H1 (cell line): ENCODE data around the gene NFIC. TPM values are rescaled to one million over a fixed set of nuclear protein-coding genes. Genes with fewer than 3 reads are reported as not detected.

Source experiments
- CTCF ChIA-PET: fragments of 300-600 bp; sonication (Branson Sonifier 250); formaldehyde crosslinking; loops from one replicate; lab custom pipeline; 2021; ENCODE audit not compliant: partially characterized antibody; lab: Charles Lee
- POLR2A ChIA-PET: fragments of 300-600 bp; sonication (Branson Sonifier 250); formaldehyde crosslinking; loops from one replicate; lab custom pipeline; 2021; ENCODE audit warnings: inconsistent platforms; ENCODE audit not compliant: partially characterized antibody; lab: Charles Lee
- DNase-seq, 2 experiments: peaks; one replicate each; pipeline versions ENCODE4 v3.0.0 to v3.0.0-alpha.2; 2010 to 2022; ENCODE audit warnings: low spot score in 2 of 2, low read depth in 1 of 2, mixed read lengths in 1 of 2
- FAIRE-seq: peaks from 2 replicates; lab custom pipeline; 2011; peaks lifted over from hg19 to GRCh38; lab: Jason Lieb, UNC
- H2AFZ ChIP-seq: 2 replicates; pipeline ENCODE4 v1.8.1; 2012; ENCODE audit warnings: low read length, inconsistent platforms
- H2AK5ac ChIP-seq: 2 replicates; pipeline ENCODE4 v1.6.1; 2013; ENCODE audit warnings: low read depth, low read length
- H2BK120ac ChIP-seq: replicated peaks from 2 replicates; pipeline ENCODE3; 2013; ENCODE audit warnings: low read depth, low read length, inconsistent platforms
- H2BK12ac ChIP-seq: 2 replicates; pipeline ENCODE4 v1.6.1; 2013; ENCODE audit warnings: low read depth, low read length
- H2BK15ac ChIP-seq: 2 replicates; pipeline ENCODE4 v1.6.1; 2013; ENCODE audit warnings: low read length
- H2BK20ac ChIP-seq: 2 replicates; pipeline ENCODE4 v1.6.1; 2013; ENCODE audit warnings: low read length
- H2BK5ac ChIP-seq: 2 replicates; pipeline ENCODE4 v1.6.1; 2013; ENCODE audit warnings: low read depth, low read length
- H3K14ac ChIP-seq: 2 replicates; pipeline ENCODE4 v1.6.1; 2013; ENCODE audit warnings: inconsistent platforms; ENCODE audit not compliant: insufficient read length
- H3K18ac ChIP-seq: 2 replicates; pipeline ENCODE4 v1.6.1; 2013; ENCODE audit warnings: low read length; ENCODE audit errors: extremely low read depth
- H3K23ac ChIP-seq: 2 replicates; pipeline ENCODE4 v1.6.1; 2013; ENCODE audit warnings: inconsistent platforms; ENCODE audit not compliant: insufficient read length
- H3K23me2 ChIP-seq: 2 replicates; pipeline ENCODE4 v1.6.1; 2013; ENCODE audit warnings: low read depth, low read length
- H3K27ac ChIP-seq: 2 replicates; pipeline ENCODE4 v1.6.1; 2011; ENCODE audit warnings: low read depth, low read length, inconsistent platforms
- H3K27me3 ChIP-seq, 4 experiments: replicated peaks in 1 of 4; 1 replicate in 1 of 4; 2 replicates in 3 of 4; pipeline versions ENCODE4 v1.6.1 to v1.8.1; 2011 to 2013; ENCODE audit warnings: low read length in 3 of 4, mild to moderate bottlenecking in 3 of 4, inconsistent platforms in 2 of 4, mixed read lengths in 2 of 4, moderate library complexity in 1 of 4; ENCODE audit not compliant: control insufficient read depth in 3 of 4, insufficient read depth in 3 of 4; ENCODE audit errors: extremely low read depth in 1 of 4
- H3K36me3 ChIP-seq, 4 experiments: 2 replicates each; pipeline versions ENCODE4 v1.6.1 to v1.8.1; 2011 to 2013; ENCODE audit warnings: mild to moderate bottlenecking in 4 of 4, low read length in 3 of 4, moderate library complexity in 2 of 4, control low read depth in 1 of 4, inconsistent platforms in 1 of 4; ENCODE audit not compliant: insufficient read depth in 4 of 4, control insufficient read depth in 2 of 4
- H3K4ac ChIP-seq: replicated peaks from 2 replicates; pipeline ENCODE3; 2013; ENCODE audit warnings: low read length, low read depth, mixed read lengths, inconsistent platforms; ENCODE audit not compliant: insufficient read length
- H3K4me1 ChIP-seq, 4 experiments: replicated peaks in 1 of 4; 1 replicate in 1 of 4; 2 replicates in 3 of 4; pipeline versions ENCODE4 v1.6.1 to v1.8.1; 2011 to 2013; ENCODE audit warnings: low read length in 3 of 4, inconsistent platforms in 2 of 4, mixed read lengths in 1 of 4; ENCODE audit not compliant: insufficient read depth in 4 of 4, control insufficient read depth in 3 of 4
- H3K4me2 ChIP-seq, 2 experiments: 2 replicates each; pipeline versions ENCODE4 v1.6.1 to v1.8.1; 2011 to 2013; ENCODE audit warnings: low read depth in 2 of 2, low read length in 2 of 2, control low read depth in 1 of 2, inconsistent platforms in 1 of 2, mild to moderate bottlenecking in 1 of 2; ENCODE audit not compliant: insufficient read depth in 1 of 2
- H3K4me3 ChIP-seq, 4 experiments: fragments of 200-600, 300-600 bp in 1 of 4; sonication (generic), shearing (Covaris generic), sonication (Bioruptor Twin) in 1 of 4; 2 replicates each; pipeline versions ENCODE4 v1.5.1 to v1.8.1; 2011 to 2016; ENCODE audit warnings: low read length in 4 of 4, low read depth in 3 of 4, control low read depth in 2 of 4, inconsistent platforms in 2 of 4, mild to moderate bottlenecking in 2 of 4, mixed read lengths in 1 of 4, moderate library complexity in 1 of 4; ENCODE audit not compliant: insufficient read depth in 2 of 4; ENCODE audit errors: extremely low read depth in 1 of 4
- H3K56ac ChIP-seq: replicated peaks from 2 replicates; pipeline ENCODE3; 2013; ENCODE audit warnings: low read depth, mild to moderate bottlenecking, mixed read lengths, low read length, inconsistent platforms; ENCODE audit not compliant: insufficient read length
- H3K79me1 ChIP-seq: 2 replicates; pipeline ENCODE4 v1.6.1; 2013; ENCODE audit warnings: low read depth, low read length, control low read depth
- H3K79me2 ChIP-seq, 2 experiments: 2 replicates each; pipeline versions ENCODE4 v1.6.1 to v1.8.1; 2012 to 2013; ENCODE audit warnings: low read length in 2 of 2, mild to moderate bottlenecking in 2 of 2, inconsistent platforms in 1 of 2; ENCODE audit not compliant: insufficient read depth in 2 of 2, control insufficient read depth in 1 of 2
- H3K9ac ChIP-seq, 4 experiments: replicated peaks in 1 of 4; 1 replicate in 1 of 4; 2 replicates in 3 of 4; pipeline versions ENCODE4 v1.6.1 to v1.8.1; 2011 to 2013; ENCODE audit warnings: low read depth in 3 of 4, low read length in 3 of 4, control low read depth in 2 of 4, mild to moderate bottlenecking in 2 of 4, moderate library complexity in 2 of 4, inconsistent platforms in 1 of 4; ENCODE audit errors: extremely low read depth in 1 of 4
- H3K9me3 ChIP-seq, 2 experiments: 2 replicates each; pipeline versions ENCODE4 v1.6.1 to v1.8.1; 2012 to 2013; ENCODE audit warnings: mild to moderate bottlenecking in 2 of 2, moderate library complexity in 2 of 2, control low read depth in 1 of 2, inconsistent platforms in 1 of 2, low read depth in 1 of 2, low read length in 1 of 2, mixed read lengths in 1 of 2; ENCODE audit not compliant: insufficient read depth in 2 of 2
- H4K20me1 ChIP-seq, 2 experiments: replicated peaks in 1 of 2; 2 replicates each; pipeline versions ENCODE3 to v1.8.1; 2011 to 2013; ENCODE audit warnings: inconsistent platforms in 2 of 2, low read length in 2 of 2, mild to moderate bottlenecking in 1 of 2; ENCODE audit not compliant: insufficient read depth in 2 of 2, control insufficient read depth in 1 of 2
- H4K5ac ChIP-seq: 2 replicates; pipeline ENCODE4 v1.6.1; 2013; ENCODE audit warnings: low read length, low read depth, mixed read lengths, inconsistent platforms; ENCODE audit not compliant: insufficient read length
- H4K8ac ChIP-seq: 2 replicates; pipeline ENCODE4 v1.8.0; 2013; ENCODE audit warnings: mild to moderate bottlenecking, moderate library complexity, low read length, inconsistent platforms; ENCODE audit not compliant: insufficient read depth; ENCODE audit errors: extremely low read depth
- H4K91ac ChIP-seq: replicated peaks from 2 replicates; pipeline ENCODE3; 2013; ENCODE audit warnings: low read length, mixed read lengths, inconsistent platforms; ENCODE audit not compliant: insufficient read length
- ASH2L ChIP-seq: fragments of 200-600, 300-600 bp; sonication (generic); IDR thresholded peaks from one replicate; pipeline ENCODE4 v1.7.1; 2017; ENCODE audit warnings: low read length
- CBX8 ChIP-seq: fragments of 300-800, 300-1000 bp; sonication (generic); IDR thresholded peaks from 2 replicates; pipeline ENCODE4 v1.7.1; 2016; ENCODE audit warnings: low read depth, low read length, borderline replicate concordance
- EZH2 ChIP-seq: fragments of 200-600 bp; sonication (generic); IDR thresholded peaks from 2 replicates; pipeline ENCODE4 v1.7.1; 2012; ENCODE audit warnings: low read depth, mild to moderate bottlenecking, moderate library complexity, low read length, inconsistent platforms; ENCODE audit not compliant: severe bottlenecking
- RBBP5 ChIP-seq: IDR thresholded peaks from 2 replicates; pipeline ENCODE4 v1.7.1; 2012; ENCODE audit warnings: low read depth, mild to moderate bottlenecking, inconsistent platforms, low read length, moderate library complexity, borderline replicate concordance
- RFX5 ChIP-seq: IDR thresholded peaks from 2 replicates; pipeline ENCODE4 v1.6.1; 2011; ENCODE audit warnings: low read depth, low read length, improper control_type of control experiment, borderline replicate concordance
- RNF2 ChIP-seq: fragments of 200-900, 300-1000 bp; sonication (generic); IDR thresholded peaks from 2 replicates; pipeline ENCODE4 v1.7.1; 2016; ENCODE audit warnings: borderline replicate concordance, low read depth, mild to moderate bottlenecking, antibody characterized with exemption, low read length; ENCODE audit not compliant: poor library complexity, severe bottlenecking; ENCODE audit errors: missing control alignments
- YY1 ChIP-seq: IDR thresholded peaks from 2 replicates; pipeline ENCODE4 v1.6.1; 2011; ENCODE audit warnings: low read depth, mild to moderate bottlenecking, low read length
- WGBS, 2 experiments: shearing (Covaris generic) in 1 of 2; methylation state at CpG; one replicate each; pipeline versions ENCODE4 v1.1.6 to v1.1.7; 2013 to 2015; ENCODE audit warnings: low lambda C conversion rate in 2 of 2, mixed read lengths in 2 of 2, inconsistent platforms in 1 of 2, low coverage in 1 of 2, missing lambda C conversion rate in 1 of 2; ENCODE audit not compliant: insufficient replicate concordance in 2 of 2, insufficient coverage in 1 of 2, insufficient read length in 1 of 2; ENCODE audit errors: extremely low coverage in 1 of 2, missing lambda C conversion rate in 1 of 2; 5-methylcytosine and 5-hydroxymethylcytosine counted together
- polyA plus RNA-seq, 7 experiments: library from polyadenylated mRNA; depleted of rRNA in 3 of 7; stranded (reverse) in 5 of 7; unstranded in 2 of 7; fragments of >200 nt in 5 of 7; fragments of 200-250 nt in 2 of 7; gene quantifications; 1 replicate in 5 of 7; 2 replicates in 1 of 7; 4 replicates in 1 of 7; pipeline versions ENCODE4 v1.2.1 to v1.2.3, GENCODE V29; 2011 to 2013; ENCODE audit warnings: missing spikeins in 2 of 7, mixed read lengths in 2 of 7
- total RNA-seq: library from RNA; stranded (reverse); fragmentation: NEBNext Ultra II Directional; extraction: Animal tissue kit (Norgen Biotek cat#: 25700); gene quantifications from 2 replicates; pipeline ENCODE4 v1.2.1, GENCODE V29; 2021

The NFIC gene
- total and polyA plus RNA-seq, 2 of the 8 experiments (the other 6 are each of a cell fraction or from before 2014, with no cell fraction given) = 0.56 to 3.2 TPM

- no peaks in the 10 kb centered on the region for H3K79me1 ChIP-seq
- H3K23me2 ChIP-seq = no peaks in the 10 kb centered on the region
- H3K4ac ChIP-seq = no peak overlapping the region
- no peak overlapping the region for H2BK20ac ChIP-seq
- H4K5ac ChIP-seq = no peak overlapping the region
- H3K27ac ChIP-seq = no peak overlapping the region
- no peak for DNase-seq
- H3K14ac ChIP-seq = no peak overlapping the region
- WGBS, 2 experiments = 79% methylated on average over 9 of the region's 9 CpGs; no CpG with 5 or more reads in 1 of the 2 experiments
- H3K27me3 ChIP-seq = peaks cover 0 to 28% (median 14%) of the 10 kb centered on the region in 4 experiments; a peak in 5 of 7 replicates
- no peak overlapping the region for H2BK12ac ChIP-seq
- no peak overlapping the region for H2BK5ac ChIP-seq
- CTCF ChIA-PET = interaction anchor here (0.6 to 2.0 kb wide), 3 partner anchors 79 to 90 kb away, joined by 3 to 6 read pairs (median 3); no protein-coding TSS in a partner anchor
- no peak overlapping the region for H4K8ac ChIP-seq
- H2BK120ac ChIP-seq = no peak overlapping the region
- H3K9me3 ChIP-seq = no peaks in the 10 kb centered on the region
- H3K23ac ChIP-seq = no peak overlapping the region
- no peaks in the 10 kb centered on the region for H4K20me1 ChIP-seq
- H2AFZ ChIP-seq = no peak overlapping the region
- H3K4me2 ChIP-seq = no peak overlapping the region
- no peaks in the 10 kb centered on the region for H3K79me2 ChIP-seq
- FAIRE-seq = no peak
- H3K4me1 ChIP-seq = no peaks in the 10 kb centered on the region
- H3K56ac ChIP-seq = no peak overlapping the region
- no peak overlapping the region for H3K9ac ChIP-seq
- POLR2A ChIA-PET = no interaction called here
- H3K18ac ChIP-seq = no peak overlapping the region
- H3K36me3 ChIP-seq = no peaks in the 10 kb centered on the region
- H4K91ac ChIP-seq = no peak overlapping the region
- H3K4me3 ChIP-seq = no peak overlapping the region
- no peak overlapping the region for H2BK15ac ChIP-seq
- no peak overlapping the region for H2AK5ac ChIP-seq
- TF ChIP-seq RBBP5 (no peak), ASH2L (no peak), RFX5 (no peak), RNF2 (no peak), YY1 (no peak), CBX8 (no peak), EZH2 (no peak)
These were observed 16.2 kb upstream of the NFIC start for GRCh38 chr19:3350014-3350663.
